ENCODE results near the gene MAP4K3. TPM values are rescaled to one million over a fixed set of nuclear protein-coding genes. Genes with fewer than 3 reads are reported as not detected.

The MAP4K3 gene
- total and polyA plus RNA-seq, 2 of the 8 experiments (the other 6 are each of a cell fraction or from before 2014, with no cell fraction given) = 11.4 to 63.0 TPM

GRCh38 chr2:39306626-39307025, 130.5 kb downstream of the MAP4K3 start (continued):
- TF ChIP-seq BRCA1 (IDR thresholded peaks at IDR 0.05; ENCODE audit: low read depth, low read length) (no peak), SP1 (IDR thresholded peaks at IDR 0.05; ENCODE audit: low read depth, low read length) (no peak), SIRT6 (IDR thresholded peaks at IDR 0.05; ENCODE audit: low read length) (no peak), TBP (IDR thresholded peaks at IDR 0.05; ENCODE audit: low read depth, low read length) (no peak), EP300 (IDR thresholded peaks at IDR 0.05; ENCODE audit: borderline replicate concordance in 1 of 2, low read depth in 2 of 2, low read length in 2 of 2) (no peak)
